HG02970 (cell line): Measurements from ENCODE around the gene UGDH.
"Not testable (repeated sequence)": the region's sequence is repeated elsewhere in the genome, so short reads cannot be mapped to it uniquely, and the experiment has no call there.

Source experiments
- ATAC-seq: cut with Tn5 transposase; IDR thresholded peaks from one replicate; pipeline ENCODE4 v1.9.1; 2021; ENCODE audit warnings: mild to moderate bottlenecking, moderate library complexity, moderate number of reproducible peaks; ENCODE audit not compliant: unreplicated experiment, low FRiP score

UGDH gene

GRCh38 chr4:39527296-39528060, at the start of gene UGDH:
UGDH (minus strand) TSS chr4:39527439; CDS start chr4:39521512, 5,927 bp downstream.
- peak; percentile 95 for ATAC-seq

GRCh38 chr4:39574946-39575345, 47.7 kb upstream of the UGDH start:
- ATAC-seq: no peak

- ATAC-seq: no peak
These were observed 44.3 kb upstream of the UGDH start for GRCh38 chr4:39571504-39571903.

GRCh38 chr4:39571054-39571453, 43.8 kb upstream of the UGDH start:
- ATAC-seq: no peak

GRCh38 chr4:39569209-39569608, 42.0 kb upstream of the UGDH start:
- ATAC-seq: no peak

GRCh38 chr4:39568805-39569204, 41.6 kb upstream of the UGDH start:
- ATAC-seq: no peak

- no peak for ATAC-seq
These were observed 38.8 kb upstream of the UGDH start for GRCh38 chr4:39565878-39566600.

- no peak for ATAC-seq
These were observed 36.2 kb upstream of the UGDH start for GRCh38 chr4:39563346-39563847.

- ATAC-seq: no peak
These were observed 35.6 kb upstream of the UGDH start for GRCh38 chr4:39562792-39563191.

- ATAC-seq: no peak
These were observed 32.4 kb upstream of the UGDH start for GRCh38 chr4:39559626-39560025.

- ATAC-seq: no peak
These were observed 28.2 kb upstream of the UGDH start for GRCh38 chr4:39555472-39555871.

- no peak for ATAC-seq
These were observed 21.3 kb upstream of the UGDH start for GRCh38 chr4:39548425-39549067.

GRCh38 chr4:39544580-39545315, 17.5 kb upstream of the UGDH start:
- no peak for ATAC-seq

GRCh38 chr4:39544080-39544479, 16.8 kb upstream of the UGDH start:
- not testable (repeated sequence) for ATAC-seq

- no peak for ATAC-seq
These were observed 15.8 kb upstream of the UGDH start for GRCh38 chr4:39543034-39543433.

GRCh38 chr4:39542611-39543012, 15.4 kb upstream of the UGDH start:
- no peak for ATAC-seq

- no peak for ATAC-seq
These were observed 14.9 kb upstream of the UGDH start for GRCh38 chr4:39541987-39542610.

- no peak for ATAC-seq
These were observed 11.9 kb upstream of the UGDH start for GRCh38 chr4:39539089-39539611.

- no peak for ATAC-seq
These were observed 6.3 kb upstream of the UGDH start for GRCh38 chr4:39533541-39533940.

GRCh38 chr4:39532237-39532636, 5.0 kb upstream of the UGDH start:
- not testable (repeated sequence) for ATAC-seq
